HEK293T (cell line): Measurements from ENCODE around the gene RAD18.

Experiments used
- ARNT ChIP-seq: fragments of 450-650 bp; IDR thresholded peaks from 2 replicates; pipeline ENCODE4 v1.6.1; 2017; ENCODE audit warnings: mild to moderate bottlenecking
- BHLHE40 ChIP-seq: fragments of 450-650 bp; IDR thresholded peaks from 2 replicates; pipeline ENCODE4 v1.6.1; 2016; ENCODE audit warnings: mild to moderate bottlenecking, moderate library complexity, borderline replicate concordance
- CTBP1 ChIP-seq: fragments of 450-650 bp; IDR thresholded peaks from 2 replicates; pipeline ENCODE4 v1.6.1; 2016; ENCODE audit warnings: borderline replicate concordance
- ELF4 ChIP-seq: fragments of 450-650 bp; IDR thresholded peaks from 2 replicates; pipeline ENCODE4 v1.6.1; 2017; ENCODE audit warnings: antibody characterized with exemption
- HDGF ChIP-seq: fragments of 450-650 bp; IDR thresholded peaks from 2 replicates; pipeline ENCODE4 v1.6.1; 2017; ENCODE audit warnings: antibody characterized with exemption, borderline replicate concordance
- L3MBTL2 ChIP-seq: fragments of 450-650 bp; conservative IDR thresholded peaks from 2 replicates; pipeline ENCODE4 v1.6.1; 2016; ENCODE audit warnings: mild to moderate bottlenecking
- NFRKB ChIP-seq: fragments of 450-650 bp; IDR thresholded peaks from 2 replicates; pipeline ENCODE4 v1.6.1; 2016; ENCODE audit warnings: mild to moderate bottlenecking, moderate library complexity
- SP1 ChIP-seq: fragments of 450-650 bp; IDR thresholded peaks from 2 replicates; pipeline ENCODE4 v1.6.1; 2017
- SUZ12 ChIP-seq: fragments of 450-650 bp; IDR thresholded peaks from 2 replicates; pipeline ENCODE4 v1.6.1; 2016; ENCODE audit warnings: mild to moderate bottlenecking
- TARDBP ChIP-seq: fragments of 450-650 bp; IDR thresholded peaks from 2 replicates; pipeline ENCODE4 v1.6.1; 2016
- TF ChIP-seq, protein P1 (sequence below): fragments of 450-650 bp; IDR thresholded peaks from 2 replicates; pipeline ENCODE4 v1.6.1; 2016

DNA sequence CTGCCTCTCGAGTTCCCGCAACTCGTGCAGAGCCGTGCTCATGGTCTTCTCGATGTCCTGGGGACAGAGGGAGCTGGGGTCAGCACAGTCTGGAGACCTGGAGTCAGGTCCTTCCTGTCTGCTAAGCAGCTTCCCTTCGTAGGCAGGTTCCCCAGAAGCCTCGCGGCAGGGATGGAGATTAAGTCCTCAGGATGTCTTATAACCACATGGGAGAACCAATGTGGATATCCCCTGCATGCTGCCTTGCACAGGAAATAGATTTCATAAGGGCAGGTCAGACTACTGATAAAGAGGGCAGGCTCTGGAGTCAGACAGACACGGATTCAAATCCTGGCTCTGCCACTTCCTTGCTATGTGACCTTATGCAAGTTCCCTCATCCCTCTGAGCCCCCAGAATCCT lies 22.6 kb upstream of the RAD18 start:
- no peak for TF ChIP-seq ARNT
- TF ChIP-seq NFRKB: no peak
- no peak for TF ChIP-seq BHLHE40
- no peak for TF ChIP-seq SP1
- TF ChIP-seq, protein P1, sequence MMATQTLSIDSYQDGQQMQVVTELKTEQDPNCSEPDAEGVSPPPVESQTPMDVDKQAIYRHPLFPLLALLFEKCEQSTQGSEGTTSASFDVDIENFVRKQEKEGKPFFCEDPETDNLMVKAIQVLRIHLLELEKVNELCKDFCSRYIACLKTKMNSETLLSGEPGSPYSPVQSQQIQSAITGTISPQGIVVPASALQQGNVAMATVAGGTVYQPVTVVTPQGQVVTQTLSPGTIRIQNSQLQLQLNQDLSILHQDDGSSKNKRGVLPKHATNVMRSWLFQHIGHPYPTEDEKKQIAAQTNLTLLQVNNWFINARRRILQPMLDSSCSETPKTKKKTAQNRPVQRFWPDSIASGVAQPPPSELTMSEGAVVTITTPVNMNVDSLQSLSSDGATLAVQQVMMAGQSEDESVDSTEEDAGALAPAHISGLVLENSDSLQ: no peak
- no peak for TF ChIP-seq ELF4
- TF ChIP-seq HDGF: no peak
- no peak for TF ChIP-seq SUZ12
- no peak for TF ChIP-seq L3MBTL2
- no peak for TF ChIP-seq TARDBP
- no peak for TF ChIP-seq CTBP1
